HG03064 (cell line): ENCODE data around the gene YKT6.

ENCODE experiments used
- ATAC-seq: cut with Tn5 transposase; IDR thresholded peaks from one replicate; pipeline ENCODE4 v1.9.1; 2021; ENCODE audit warnings: low read depth; ENCODE audit not compliant: unreplicated experiment

YKT6 gene

DNA sequence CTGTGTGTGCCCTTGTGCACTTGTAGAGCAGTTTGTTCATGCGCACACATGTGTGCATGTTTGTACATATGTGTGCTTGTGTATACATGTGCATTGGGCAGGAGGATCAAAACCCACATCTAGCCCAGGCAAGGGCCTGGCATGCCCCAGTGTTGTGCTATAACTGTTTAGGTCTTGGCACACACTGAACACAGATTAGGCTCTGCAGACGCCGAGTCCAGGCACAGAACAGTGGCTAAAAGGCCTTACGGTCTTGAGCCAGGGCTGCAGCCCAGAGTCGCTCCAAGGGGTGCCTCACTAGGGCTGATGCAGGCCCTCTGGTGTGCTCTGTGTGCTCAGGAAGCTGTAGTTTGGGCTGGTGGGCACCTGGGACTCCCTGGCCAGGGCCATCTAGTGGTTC, 55.7 kb downstream of the YKT6 start:
- ATAC-seq, result no peak

DNA sequence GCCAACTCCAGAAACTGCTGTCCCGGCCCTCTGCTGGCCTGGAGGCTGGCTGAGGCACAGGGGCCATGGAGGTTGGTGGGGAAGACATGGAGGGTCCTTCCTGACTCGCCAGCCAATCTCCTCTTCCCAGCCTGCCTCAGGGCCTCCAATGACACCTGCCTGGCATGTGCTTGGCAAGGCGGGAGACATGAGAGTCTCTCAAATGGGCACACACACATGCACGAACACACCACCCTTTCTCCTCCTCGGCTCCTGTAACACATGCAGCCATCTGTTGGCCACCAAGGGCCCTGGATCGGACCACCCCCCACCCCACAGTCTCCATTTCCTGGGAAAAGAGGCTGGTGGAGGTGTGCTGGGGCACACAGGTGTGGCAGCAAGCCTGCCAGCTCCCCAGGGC, 56.4 kb downstream of the YKT6 start:
- no peak for ATAC-seq

DNA sequence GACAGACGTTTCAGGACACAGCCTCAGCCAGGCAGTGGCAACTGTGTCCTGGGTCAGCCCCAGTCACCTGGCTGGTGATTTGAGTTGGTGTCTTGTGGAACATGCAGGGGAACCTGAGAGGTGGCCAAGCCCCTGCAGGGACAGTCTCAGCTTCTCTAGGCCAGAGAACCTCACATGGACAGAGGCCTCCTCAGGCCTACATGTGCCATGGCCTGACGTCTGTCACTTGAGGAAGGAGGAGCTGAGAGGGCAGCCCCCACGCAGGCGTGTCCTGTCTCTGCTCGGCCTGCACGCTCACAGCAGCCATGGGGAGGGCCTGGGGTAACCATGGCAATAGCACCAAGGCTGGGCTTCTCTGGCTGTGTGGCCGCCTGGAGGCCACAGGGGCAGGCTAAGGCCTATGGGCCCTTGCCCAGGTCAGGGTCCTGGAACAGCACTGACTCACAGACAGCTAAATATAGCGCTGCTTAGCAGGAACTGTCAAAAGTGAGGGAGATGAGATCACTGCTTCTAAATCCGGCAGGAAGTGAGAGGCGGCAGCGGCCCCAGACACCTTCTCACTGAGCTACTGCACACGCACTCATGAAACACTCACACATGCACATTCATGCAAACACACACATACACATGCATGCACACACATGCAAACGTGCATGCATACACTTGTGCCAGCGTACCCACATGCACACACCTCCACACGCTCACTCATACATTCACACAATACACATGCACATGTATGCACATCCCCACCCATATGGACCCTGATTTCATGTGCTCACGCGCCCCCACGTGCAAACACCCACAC, 57.0 kb downstream of the YKT6 start:
- ATAC-seq, result peak; percentile 88

- no peak for ATAC-seq
Measured at GRCh38 chr7:44258423-44258760, 57.6 kb downstream of the YKT6 start.

DNA sequence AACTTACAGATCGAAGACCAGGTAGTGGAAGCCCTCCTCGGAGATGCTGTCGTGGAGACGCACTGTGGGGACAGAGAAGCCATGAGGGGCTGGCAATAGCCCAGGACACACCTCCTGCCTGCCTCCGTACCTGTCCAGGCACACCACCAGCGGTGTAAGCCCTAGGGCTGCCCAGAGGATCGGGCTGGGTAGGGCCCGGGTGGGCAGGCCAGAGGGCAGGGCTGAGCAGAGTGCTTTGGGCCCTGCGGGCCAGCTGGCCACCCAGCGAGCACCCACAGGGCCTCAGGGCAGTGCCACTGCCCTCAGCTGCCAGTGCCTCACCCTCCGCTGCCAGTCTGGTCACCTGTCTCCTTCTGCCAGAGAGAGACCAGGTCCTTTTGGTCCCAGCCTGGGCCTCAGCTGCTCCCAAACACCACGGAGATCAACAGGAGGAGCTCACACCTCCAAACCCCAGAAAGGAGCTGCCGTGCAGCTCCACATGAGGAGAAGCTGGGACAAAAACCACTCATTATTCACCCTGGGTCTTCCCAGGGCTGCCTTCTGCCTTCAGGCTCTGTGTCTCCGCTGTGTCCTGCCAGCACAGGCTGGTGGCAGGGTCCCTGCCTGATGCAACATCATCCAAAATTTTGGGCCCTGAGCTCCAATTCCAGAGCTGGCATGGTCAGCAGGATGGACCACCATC, 58.2 kb downstream of the YKT6 start:
- ATAC-seq, result no peak

DNA sequence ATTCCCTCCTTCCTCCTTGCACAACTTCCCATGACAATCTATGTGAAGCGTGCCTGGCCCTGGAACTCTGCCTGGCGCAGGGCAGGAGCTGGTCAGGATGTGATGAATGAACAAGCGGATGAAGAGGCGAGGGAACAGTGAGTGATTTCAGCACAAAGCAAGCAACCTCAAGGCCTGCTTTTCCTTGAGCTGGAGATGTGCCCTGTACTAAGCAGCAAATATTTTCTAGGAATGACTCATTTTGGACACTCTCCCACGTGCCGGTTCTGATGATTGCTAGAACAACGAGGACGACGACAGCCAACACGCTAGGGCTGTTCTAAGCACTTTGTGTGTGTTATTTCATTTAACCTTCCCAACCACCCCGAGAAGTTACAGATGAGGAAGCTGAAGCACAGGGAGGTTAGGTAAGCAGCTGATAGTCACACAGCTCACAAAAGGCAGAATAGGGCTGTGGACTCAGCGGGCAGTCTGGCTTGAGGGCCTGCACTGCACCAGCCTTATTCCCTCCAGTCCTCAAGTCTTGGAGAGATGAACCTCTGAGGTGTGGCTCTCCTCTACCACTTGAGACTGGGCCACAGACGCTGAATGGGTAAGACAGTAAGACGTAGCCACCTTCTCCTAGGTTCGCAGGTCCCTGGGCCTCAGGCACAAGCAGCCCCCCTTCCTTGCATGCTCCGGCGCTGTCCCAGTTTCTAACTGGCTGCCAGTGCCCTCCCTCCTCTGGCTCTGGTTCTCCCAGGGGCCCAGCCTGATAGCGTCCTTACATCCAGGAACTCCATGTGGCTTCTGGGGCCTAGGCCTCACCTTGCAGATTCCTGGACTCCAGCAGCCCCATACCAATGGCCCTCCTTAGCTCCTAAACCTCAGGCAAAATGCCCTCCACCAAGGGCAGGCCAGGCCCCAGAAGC, 59.0 kb downstream of the YKT6 start:
- no peak for ATAC-seq

GRCh38 chr7:44261240-44261639, 60.5 kb downstream of the YKT6 start:
- no peak for ATAC-seq

GRCh38 chr7:44262031-44262430, 61.3 kb downstream of the YKT6 start:
- ATAC-seq, result no peak

- no peak for ATAC-seq
Measured at GRCh38 chr7:44263326-44264082, 62.7 kb downstream of the YKT6 start.
